Activated CD8-positive, alpha-beta memory T cell treated with anti-CD3 and anti-CD28 coated beads for 48 hours (primary cell): Measurements from ENCODE around the gene CEP85L.

Source experiments
- DNase-seq, 3 experiments: peaks; one replicate each; pipeline ENCODE4 v3.0.0-alpha.2; 2020; ENCODE audit warnings: low read depth in 2 of 3, low spot score in 2 of 3

CEP85L gene

DNA sequence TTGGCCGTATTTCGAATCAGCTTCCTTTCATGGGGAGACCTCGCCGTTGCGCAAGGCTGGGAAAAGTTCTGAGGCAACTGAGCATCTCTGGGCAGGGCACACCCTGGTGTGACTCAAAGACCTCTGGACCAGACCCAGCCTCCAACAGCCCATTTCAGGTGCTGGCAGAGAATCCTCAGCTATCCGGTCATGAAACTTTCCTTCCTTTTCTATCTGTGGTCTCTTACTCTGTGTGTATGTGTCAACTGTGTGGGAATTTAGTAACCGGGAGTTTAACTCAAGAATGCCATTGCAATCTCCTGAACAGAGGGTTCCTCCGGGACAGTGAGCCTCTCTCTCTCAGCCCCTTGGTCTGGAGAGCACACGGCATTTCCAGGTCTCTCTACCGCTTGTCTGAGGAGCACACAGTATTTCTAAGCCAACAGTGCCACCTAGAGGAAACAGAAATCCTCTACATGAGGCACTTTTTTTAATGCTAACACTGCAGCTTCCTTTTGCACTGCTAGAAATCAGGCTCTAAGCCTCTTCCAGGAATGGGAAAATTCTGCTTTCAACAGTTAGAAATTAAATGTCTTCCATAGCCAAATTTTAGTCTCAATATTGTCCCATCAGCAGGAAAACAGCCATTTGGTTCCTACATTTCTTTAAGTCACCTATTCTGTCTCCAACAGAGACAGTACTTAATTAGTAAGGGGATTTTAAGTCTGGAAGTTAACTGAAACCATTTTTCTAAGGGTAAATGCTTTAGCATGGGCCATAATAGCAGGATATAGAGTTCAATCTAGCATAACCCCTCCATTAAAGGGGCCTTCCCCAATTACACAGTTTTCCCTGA, 70.6 kb downstream of the CEP85L start:
- no peak for DNase-seq

DNA sequence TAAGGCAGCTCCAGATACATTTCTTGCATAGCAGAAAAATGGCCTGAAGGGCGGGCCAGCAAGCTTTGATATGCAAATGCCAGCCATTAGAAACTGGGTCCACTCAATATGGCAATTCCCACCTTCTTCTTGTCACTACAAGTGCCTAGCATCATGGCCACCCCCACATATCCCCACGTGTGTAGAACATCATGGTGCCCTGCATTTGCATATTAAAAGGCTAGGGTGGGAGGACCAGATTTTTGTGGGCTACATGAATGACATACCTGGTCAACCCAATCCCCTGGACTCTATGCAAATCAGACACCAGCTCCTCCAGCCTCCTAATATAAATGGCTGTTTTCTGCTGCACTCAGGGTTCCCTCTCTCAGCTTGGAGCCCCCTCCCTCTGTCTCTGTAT, 71.6 kb downstream of the CEP85L start:
- no peak for DNase-seq

DNA sequence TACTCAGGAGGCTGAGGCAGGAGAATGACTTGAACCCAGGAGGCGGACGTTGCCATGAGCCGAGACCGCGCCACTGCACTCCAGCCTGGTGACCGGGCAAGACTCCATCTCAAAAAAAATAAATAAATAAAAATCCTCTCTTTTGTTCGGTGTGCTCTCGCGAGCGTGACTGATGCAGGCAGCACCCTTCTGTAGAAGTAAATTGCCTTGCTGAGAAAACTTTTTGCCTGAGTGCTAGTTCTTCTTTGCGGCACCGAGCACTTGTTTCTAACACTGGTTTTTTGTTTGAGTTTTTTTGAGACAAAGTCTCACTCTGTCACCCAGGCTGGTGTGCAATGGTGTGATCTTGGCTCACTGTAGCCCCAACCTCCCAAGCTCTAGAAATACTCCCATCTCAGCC, 72.8 kb downstream of the CEP85L start:
- no peak for DNase-seq

DNA sequence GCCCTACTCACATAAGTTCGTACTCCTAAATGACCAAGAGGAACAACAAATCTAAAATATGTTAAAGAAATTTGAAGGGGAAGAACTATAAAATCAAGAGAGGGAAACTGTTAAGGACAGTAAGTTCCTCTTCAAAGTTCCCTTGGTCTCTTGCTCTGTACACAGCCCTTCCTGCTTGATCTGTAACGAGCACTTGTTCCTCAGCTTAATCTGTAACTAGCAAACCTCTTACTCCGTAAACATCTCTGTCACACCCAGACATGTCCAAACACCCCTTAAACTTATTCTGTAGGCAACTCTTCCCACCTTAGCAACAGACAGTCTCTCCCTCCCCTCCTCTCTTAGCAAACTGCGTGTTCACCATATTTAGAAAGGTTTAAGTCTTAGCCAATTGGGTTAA, 73.4 kb downstream of the CEP85L start:
- no peak for DNase-seq

DNA sequence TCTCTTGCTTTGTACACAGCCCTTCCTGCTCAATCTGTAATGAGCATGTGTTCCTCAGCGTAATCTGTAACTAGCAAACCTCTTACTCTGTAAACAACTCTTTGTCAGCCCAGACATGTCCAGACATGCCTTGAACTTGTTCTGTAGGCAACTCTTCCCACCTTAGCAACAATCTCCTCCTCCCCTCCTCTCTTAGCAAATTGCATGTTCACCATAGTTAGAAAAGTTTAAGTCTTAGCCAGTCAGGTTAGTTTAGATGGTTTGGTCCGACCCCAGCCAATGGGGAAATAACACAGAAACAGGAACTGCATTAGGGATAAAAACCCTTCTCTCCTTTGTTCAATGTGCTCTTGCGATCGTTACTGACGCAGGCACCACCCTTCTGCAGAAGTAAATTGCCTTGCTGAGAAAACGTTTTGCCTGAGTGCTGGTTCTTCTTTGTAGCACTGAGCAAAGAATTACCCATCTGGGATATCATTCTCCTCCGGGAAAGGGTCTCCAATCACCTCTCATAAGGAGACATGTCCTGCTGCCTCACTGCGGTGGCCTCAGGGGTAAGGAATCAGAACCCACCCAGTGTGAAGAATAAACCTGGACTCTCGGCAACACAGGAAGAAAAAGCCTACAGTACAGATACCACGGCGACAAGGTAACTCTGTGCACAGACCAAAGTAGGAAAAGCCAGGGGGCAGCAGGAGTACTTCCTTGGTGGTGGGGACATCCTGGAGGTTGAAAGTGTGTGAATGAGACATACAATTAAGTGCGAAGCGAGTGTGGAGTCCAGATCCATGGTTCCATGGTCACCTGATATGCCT, 77.1 kb downstream of the CEP85L start:
- DNase-seq, result no peak

DNA sequence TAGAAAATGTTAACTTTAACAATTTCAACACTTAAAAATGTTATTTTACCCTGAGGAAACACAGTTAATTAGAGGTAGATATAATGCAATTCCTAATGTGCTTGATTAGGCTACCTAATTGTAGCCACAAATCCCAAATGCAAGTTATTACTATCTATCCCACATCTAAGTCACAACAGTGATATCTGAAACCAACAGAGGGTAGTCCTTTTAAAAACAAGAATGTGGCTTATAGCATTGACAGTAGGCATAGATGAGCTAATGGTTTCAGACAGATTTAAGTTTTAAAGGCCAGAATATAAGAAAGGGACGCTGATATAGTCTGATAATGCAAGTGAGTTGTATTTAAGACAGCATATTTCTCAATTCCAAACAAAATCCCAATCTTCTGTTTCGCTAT, 80.3 kb downstream of the CEP85L start:
- no peak for DNase-seq

DNA sequence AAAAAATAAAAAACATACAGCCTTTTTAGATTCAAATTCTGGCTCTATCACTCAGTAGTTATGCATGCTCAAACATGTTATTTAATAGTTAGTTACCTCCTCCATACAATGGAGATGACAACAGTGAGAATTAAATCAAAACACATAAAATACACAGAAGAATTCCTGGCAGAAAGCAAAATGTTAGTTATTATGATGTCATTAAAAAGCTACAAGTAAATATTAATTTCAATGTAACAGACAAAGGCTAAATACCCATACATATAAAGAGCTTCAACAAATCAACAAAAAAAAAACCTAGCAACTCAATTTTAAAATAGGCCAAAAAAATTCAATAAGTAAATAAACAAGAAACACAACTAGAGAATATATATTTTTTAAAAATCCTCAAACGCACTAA, 81.9 kb downstream of the CEP85L start:
- DNase-seq, result no peak

DNA sequence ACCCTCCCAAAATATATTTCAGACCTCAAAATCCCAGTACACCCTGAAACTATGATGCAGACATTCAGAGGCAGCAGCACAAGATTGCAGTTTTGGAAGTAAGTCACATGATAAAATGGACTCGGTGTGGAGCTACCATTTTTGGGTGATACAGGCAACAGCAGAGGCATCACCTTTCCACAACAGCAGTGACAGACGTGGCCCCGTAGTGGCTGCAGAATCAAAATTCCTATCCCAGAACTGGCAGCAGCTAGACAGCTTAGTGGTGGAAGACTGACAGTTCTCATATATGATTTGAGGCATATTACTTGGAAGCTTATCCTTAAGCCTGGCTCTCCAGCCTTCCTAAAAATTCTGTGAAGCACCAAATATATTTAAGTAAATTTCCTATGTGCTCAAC, 83.4 kb downstream of the CEP85L start:
- no peak for DNase-seq

DNA sequence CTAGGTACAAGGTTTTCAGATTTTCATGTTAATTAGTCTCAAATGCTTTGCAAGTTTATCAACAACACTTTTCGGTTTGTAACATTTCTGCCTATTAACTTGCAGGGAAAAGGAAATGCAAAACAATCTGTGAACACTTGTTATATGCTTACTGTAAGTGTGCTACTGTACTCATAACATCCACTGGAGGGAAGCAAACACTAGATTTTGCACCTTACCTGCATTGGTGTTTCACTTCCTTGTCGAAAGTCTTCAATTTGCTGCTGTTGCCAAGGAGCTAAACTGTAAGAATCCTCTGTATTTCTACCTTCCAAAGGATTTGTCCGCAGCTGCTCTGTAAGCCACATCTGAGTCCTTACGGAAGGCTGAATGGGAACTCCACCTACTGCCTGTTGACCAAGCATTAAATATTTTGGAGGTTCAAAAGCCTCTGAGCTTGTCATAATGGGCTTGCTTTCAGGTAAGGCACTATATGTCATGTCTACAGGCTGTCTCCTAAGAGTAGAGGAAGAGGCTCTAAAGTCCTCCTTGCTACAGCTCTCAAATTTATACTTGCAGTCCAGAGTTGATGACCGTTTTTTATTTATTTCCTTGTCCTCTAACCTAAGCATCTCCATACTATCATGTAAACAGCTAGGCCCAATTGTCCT, 86.0 kb downstream of the CEP85L start:
- DNase-seq, result no peak

DNA sequence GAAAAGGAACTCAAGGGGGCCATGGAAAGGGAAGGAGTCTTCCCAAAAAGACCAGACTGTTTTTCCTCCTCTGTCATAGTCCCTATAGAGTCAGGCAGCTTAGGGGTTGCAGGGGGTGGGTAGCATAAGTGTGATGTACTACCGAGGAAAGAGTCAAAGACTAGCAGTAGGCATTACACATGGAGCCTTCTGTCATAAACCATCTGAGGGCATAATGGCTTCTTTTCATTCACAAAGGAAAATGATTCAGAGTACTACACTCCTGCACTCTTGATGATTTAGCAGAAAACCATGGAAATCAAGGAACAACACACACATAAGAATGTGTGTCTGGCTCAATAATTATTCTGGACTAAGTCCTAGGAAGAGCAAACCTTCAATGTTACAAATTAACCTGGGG, 88.4 kb downstream of the CEP85L start:
- no peak for DNase-seq

DNA sequence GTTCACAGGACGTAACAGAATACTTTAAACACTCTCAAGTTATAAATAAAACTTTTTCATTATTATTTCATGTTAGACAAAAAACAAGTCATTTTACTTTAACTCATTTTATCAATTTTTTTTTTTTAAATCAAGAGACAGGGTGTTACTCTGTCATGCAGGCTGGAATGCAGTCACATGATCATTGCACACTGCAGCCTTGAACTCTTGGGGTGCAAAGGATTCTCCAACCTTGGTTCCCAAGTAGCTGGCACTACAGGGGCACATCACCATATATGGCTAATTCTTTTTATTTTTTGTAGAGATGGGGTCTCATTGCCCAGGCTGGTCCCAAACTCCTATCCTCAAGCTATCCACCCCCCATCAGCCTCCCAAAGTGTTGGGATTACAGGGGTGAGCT, 89.1 kb downstream of the CEP85L start:
- no peak for DNase-seq

DNA sequence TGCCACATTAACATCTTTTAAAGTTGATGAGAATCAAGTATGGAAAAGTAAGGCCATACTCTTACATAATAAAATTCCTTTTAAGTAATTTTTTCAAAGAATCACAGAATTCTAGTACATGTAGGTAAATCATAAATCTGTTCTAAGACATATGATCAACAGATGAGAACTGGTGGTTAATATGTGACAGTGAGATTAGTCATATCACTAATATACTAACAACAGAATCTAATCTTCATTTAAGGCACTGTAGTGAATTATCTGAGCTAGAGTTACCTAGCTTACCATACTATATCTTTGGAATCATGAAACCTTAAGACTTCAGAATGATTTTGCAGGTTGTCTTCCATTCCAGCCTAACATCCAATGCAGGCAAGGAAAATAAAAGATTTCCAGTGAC, 91.7 kb downstream of the CEP85L start:
- no peak for DNase-seq

DNA sequence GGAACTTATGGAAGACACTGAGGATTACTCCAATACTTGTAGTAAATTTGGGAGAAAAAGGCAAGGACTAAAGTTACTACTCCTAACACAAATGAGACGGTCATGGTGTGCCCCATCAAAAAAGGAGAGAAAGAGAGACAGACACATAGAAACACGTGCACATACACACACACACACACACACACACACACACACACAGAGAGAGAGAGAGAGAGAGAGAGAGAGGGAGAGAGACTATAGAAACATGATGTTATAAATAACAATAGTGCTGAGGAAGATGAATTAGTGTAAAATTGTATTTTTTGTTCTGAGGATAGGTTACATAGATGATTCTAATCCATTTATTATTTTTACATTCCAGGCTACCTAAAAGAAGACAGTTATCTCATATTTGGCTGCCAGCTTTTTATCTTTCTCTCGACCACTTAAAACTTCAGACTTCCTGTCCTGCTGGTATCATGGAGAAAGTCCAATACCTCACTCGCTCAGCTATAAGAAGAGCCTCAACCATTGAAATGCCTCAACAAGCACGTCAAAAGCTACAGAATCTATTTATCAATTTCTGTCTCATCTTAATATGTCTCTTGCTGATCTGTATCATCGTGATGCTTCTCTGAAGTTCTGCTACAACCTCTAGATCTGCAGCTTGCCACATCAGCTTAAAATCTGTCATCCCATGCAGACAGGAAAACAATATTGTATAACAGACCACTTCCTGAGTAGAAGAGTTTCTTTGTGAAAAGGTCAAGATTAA, 92.8 kb downstream of the CEP85L start:
- no peak for DNase-seq

DNA sequence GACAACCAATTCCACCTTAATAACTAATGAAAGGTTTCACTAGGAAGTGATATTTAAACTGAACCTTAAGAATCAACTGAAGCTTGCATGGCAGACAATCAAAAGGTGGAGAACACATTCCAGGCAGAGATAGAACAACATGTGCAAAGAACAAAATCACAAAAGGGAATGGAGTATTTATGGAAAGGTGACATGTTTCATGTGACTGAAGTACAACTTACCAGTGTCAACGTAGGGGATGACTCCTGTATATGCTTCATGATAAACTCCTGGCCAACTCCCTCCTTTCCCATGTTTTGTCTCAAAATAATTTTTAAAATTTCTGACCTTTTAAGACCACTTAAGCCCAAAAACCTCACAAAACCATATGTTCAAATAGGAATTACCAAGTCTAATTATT, 96.7 kb downstream of the CEP85L start:
- DNase-seq, result no peak

DNA sequence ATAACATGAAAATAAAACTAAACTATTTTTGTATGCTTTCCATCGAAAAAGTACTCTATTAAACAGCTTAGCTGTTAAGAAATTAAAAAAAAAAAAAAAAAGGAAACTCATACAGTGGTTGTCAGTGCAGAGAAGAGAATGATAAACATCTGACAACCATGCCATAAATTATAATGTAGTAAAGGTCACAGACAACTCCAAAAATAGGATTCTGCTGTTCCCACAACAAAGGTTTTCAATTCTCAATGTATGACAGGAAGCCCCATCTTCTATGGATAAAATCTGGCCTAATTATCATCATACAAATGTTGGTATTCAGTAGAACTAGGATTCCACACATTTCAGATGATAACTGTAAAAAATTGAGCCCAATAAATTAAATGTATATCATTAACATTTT, 98.3 kb downstream of the CEP85L start:
- no peak for DNase-seq

DNA sequence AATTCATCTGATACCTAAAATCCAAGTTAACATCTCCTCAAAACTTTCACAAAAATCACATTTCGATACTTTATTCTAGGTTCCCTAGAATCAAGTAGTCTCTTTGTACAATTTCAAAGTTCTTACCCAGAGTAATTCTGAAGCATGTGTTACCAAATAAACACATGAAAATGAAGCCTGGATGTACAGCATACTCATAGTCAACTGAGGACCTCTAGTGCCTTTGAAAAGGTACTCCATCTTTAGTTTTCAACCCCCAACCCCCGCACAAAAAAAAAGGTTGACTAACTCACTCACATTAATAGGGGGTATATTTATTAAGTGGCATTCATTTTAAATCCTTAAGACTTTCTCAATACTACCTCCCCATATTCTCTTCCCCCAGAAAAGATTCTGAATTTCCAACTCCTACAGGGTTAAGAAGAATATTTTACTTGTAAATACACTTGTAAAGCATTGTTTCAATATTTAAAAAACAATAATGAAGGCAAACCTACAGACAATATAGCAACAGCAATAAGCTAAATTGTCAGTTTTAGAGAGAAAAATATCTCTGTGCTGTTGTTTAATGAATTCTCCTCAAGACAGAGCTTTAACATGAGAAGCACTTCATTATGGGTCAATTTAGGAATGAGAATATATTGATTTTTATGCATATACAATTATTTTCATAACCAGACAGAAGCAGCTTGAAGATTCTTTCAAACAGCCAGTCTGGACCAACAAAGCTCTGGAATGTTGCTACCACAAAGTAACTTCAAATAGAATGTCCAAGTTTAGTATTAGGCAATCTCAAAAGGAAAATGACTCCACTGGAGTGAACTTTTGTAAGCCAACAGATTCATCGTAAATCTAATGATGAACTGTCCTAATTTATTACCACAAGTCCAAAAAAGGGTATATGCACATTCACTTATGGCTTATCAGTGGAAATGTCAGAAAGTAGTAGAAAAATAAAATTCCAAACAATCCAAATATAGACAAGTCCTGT, 100.0 kb downstream of the CEP85L start:
- no peak for DNase-seq

DNA sequence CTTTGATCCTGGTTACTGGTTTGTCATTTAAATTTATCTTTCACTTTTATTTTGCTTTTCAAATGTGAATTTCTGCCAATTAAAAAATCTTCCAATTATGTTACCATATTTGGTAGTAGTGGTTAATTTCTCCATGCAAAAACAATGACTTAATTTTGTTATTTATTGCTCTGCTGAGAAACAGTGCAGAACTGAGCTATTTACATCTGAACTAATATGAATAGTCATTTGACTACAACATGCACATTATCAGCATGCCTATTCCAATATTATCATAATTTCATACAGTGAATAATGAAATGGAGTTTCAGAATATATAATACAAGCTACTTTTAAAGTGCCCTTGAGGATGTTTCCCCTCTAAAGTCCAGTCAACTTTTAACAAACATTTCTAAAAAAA, 102.8 kb downstream of the CEP85L start:
- DNase-seq, result no peak

DNA sequence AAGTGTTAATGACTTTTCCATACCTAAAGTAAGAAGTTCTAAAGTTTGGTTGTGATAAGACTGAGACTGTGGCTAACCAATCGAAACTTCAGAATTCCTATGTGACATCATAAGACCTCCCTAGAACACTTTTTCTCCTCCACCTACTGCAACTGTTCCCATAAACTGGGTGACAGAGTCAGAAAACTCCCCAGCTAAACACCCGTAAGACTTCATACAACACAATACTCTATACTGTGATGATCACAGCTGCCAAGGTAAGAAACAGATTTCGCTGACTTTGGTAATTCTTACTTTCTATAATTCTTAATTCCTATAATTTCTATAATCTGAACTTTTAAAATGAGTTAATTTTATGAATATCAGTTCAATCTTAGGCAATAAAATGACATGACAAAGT, 103.3 kb downstream of the CEP85L start, which contains the start of gene PLN:
TSS of gene PLN (plus strand) at position 161 of the 400 bp plus-strand sequence. CDS start 10,626 bp downstream, outside the sequence.
- no peak for DNase-seq

DNA sequence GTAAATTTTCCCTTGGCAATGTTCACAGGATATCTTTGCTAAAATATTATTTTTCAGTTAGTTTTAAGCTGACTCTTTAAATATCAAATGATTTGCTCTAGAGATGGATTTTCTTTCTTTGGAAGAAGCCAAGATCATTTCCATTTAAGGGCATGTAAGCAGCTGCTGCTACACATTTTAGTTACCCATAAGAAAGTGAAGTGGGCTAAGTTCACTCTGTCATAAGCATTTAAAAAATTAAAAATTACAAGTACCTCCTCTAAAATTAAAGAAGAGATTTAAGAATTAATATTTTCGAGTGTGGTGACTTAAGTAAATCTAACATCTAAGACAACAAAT, 104.5 kb downstream of the CEP85L start:
- DNase-seq, result no peak
